ENCODE results near the gene TPGS1. TPM values are rescaled to one million over a fixed set of nuclear protein-coding genes. Genes with fewer than 3 reads are reported as not detected.

The TPGS1 gene
- total RNA-seq, 1 experiment from 2014 or later = 13.8 TPM

- no peaks in the 10 kb centered on the region for H3K4me1 ChIP-seq (replicated peaks; ENCODE audit: insufficient read depth)
- no peaks in the 10 kb centered on the region for H4K20me1 ChIP-seq (ENCODE audit: insufficient read depth)
- DNase-seq = no peak
- no peak overlapping the region for H3K27ac ChIP-seq
- H3K36me3 ChIP-seq (ENCODE audit: low read depth) = no peaks in the 10 kb centered on the region
- POLR2A ChIA-PET (ENCODE audit: unreplicated experiment) = no interaction called here
- H3K4me2 ChIP-seq = no peak overlapping the region
- no peaks in the 10 kb centered on the region for H3K79me2 ChIP-seq (ENCODE audit: low read depth)
- peaks cover 12% of the 10 kb centered on the region; the same call in 1 of the 2 replicates for H3F3A ChIP-seq (ENCODE audit: insufficient read depth, low read depth)
- no peaks in the 10 kb centered on the region for H3K27me3 ChIP-seq (ENCODE audit: insufficient read depth, low read depth)
- CTCF ChIA-PET = no interaction called here
- intact Hi-C loops (cut with micrococcal nuclease; ENCODE audit: unreplicated experiment) = no loop called here
- H2AFZ ChIP-seq = no peak overlapping the region
- TF ChIP-seq EZH2 (IDR thresholded peaks at IDR 0.05; ENCODE audit: low read depth) (no peak), CTCF (conservative IDR thresholded peaks at IDR 0.05) (no peak)
- no peaks in the 10 kb centered on the region for H3K9me3 ChIP-seq (ENCODE audit: insufficient read depth, low read depth)
- no peaks in the 10 kb centered on the region for H3K9me2 ChIP-seq (ENCODE audit: insufficient read depth)
- H3K4me3 ChIP-seq = no peak overlapping the region
- no TSS peak for BruUV-seq (replicated peaks)
These were observed 6.3 kb downstream of the TPGS1 start for GRCh38 chr19:513368-514165.

- intact Hi-C loops (cut with micrococcal nuclease; ENCODE audit: unreplicated experiment) = no loop called here
- Histone ChIP-seq H3K9me3 (ENCODE audit: insufficient read depth, low read depth) (no peaks in the 10 kb centered on the region), H3K4me2 (no peak overlapping the region), H3K27me3 (ENCODE audit: insufficient read depth, low read depth) (no peaks in the 10 kb centered on the region), H2AFZ (no peak overlapping the region), H3K36me3 (ENCODE audit: low read depth) (no peaks in the 10 kb centered on the region), H3K4me3 (no peak overlapping the region), H3K79me2 (ENCODE audit: low read depth) (no peaks in the 10 kb centered on the region), H3K27ac (no peak overlapping the region), H4K20me1 (ENCODE audit: insufficient read depth) (no peaks in the 10 kb centered on the region), H3K4me1 (replicated peaks; ENCODE audit: insufficient read depth) (no peaks in the 10 kb centered on the region), H3F3A (ENCODE audit: insufficient read depth, low read depth) (peaks cover 12% of the 10 kb centered on the region; the same call in 1 of the 2 replicates), H3K9me2 (ENCODE audit: insufficient read depth) (no peaks in the 10 kb centered on the region)
- DNase-seq = no peak
- no TSS peak for BruUV-seq (replicated peaks)
- ChIA-PET CTCF (no interaction called here), POLR2A (ENCODE audit: unreplicated experiment) (no interaction called here)
- TF ChIP-seq EZH2 (IDR thresholded peaks at IDR 0.05; ENCODE audit: low read depth) (no peak), CTCF (conservative IDR thresholded peaks at IDR 0.05) (no peak)
These were observed 6.9 kb downstream of the TPGS1 start for GRCh38 chr19:514166-514663.

GRCh38 chr19:517721-518597 is 10.7 kb downstream of the TPGS1 start:
- Histone ChIP-seq H3K4me3 (no peak overlapping the region), H3K27ac (no peak overlapping the region), H2AFZ (no peak overlapping the region), H3K4me2 (no peak overlapping the region), H4K20me1 (ENCODE audit: insufficient read depth) (no peaks in the 10 kb centered on the region), H3F3A (ENCODE audit: insufficient read depth, low read depth) (peaks cover 10% of the 10 kb centered on the region; the same call in 1 of the 2 replicates), H3K9me3 (ENCODE audit: insufficient read depth, low read depth) (no peaks in the 10 kb centered on the region), H3K36me3 (ENCODE audit: low read depth) (no peaks in the 10 kb centered on the region), H3K27me3 (ENCODE audit: insufficient read depth, low read depth) (no peaks in the 10 kb centered on the region), H3K9me2 (ENCODE audit: insufficient read depth) (no peaks in the 10 kb centered on the region), H3K4me1 (replicated peaks; ENCODE audit: insufficient read depth) (no peaks in the 10 kb centered on the region), H3K79me2 (ENCODE audit: low read depth) (no peaks in the 10 kb centered on the region)
- no TSS peak for BruUV-seq (replicated peaks)
- POLR2A ChIA-PET (ENCODE audit: unreplicated experiment) = no interaction called here
- intact Hi-C loops (cut with micrococcal nuclease; ENCODE audit: unreplicated experiment) = no loop called here
- TF ChIP-seq CTCF (conservative IDR thresholded peaks at IDR 0.05) (no peak), EZH2 (IDR thresholded peaks at IDR 0.05; ENCODE audit: low read depth) (no peak)
- CTCF ChIA-PET = no interaction called here
- DNase-seq = no peak

Data from PC-9 (cell line).